DMS 273 (cell line): ENCODE measurements around the gene FRAS1.
"Not testable (repeated sequence)": the region's sequence is repeated elsewhere in the genome, so short reads cannot be mapped to it uniquely, and the experiment has no call there.

ENCODE experiments used
- DNase-seq: peaks from one replicate; lab custom pipeline; 2025; ENCODE audit not compliant: unreplicated experiment; lab: John Stamatoyannopoulos, UW

The FRAS1 gene

DNA sequence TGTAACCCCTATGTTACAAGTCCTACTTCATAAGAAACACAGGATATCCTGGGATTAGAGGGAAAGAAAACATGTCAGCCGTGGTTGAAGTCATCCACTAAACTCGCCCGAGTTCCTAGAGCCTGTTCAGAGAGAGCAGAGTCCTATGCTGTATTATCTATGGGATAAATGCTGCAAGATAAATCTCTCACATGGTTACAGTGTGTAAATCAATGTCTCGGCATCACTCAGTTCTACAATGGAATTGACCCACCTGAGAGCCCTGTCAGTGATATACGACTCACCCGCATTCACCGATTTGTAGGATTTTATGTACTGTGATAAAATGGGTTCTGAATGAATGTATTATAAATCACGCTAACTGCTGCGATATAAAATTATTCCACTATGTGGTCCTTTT is 366.7 kb downstream of the FRAS1 start:
- no peak for DNase-seq

DNA sequence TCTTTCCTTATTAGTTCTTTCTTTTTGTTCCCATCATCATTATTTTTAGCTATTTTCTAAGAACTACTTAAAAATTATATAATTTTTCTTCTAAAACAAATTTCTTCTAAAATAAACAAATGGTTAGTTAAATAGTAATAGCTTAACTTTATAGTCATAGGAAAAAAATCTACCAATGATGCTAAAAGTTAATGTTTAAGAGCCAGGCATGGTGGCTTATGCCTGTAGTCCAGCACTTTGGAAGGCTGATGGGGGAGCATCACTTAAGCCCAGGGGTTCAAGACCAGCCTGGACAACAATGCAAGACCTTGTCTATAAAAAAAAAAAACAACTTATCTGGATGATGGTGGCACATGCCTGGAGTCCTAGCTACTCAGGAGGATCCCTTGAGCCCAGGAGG is 367.3 kb downstream of the FRAS1 start:
- no peak for DNase-seq

DNA sequence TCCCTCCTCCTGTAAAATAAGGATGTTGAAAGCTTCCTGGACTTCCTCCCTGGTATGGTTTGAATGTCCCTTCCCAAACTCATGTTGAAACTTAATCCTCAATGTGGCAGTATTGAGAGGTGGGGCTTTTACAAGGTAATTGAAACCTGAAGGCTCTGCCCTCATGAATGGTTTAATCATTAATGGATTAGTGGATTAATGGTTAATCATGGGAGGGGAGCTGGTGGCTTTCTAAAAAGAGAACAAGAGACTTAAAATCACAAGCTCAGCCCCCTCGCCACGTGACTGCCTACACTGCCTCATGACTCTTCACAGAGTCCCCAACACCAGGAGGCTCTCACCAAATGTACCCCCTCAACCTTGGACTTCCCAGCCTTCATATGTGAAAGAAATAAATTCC is 369.8 kb downstream of the FRAS1 start:
- no peak for DNase-seq

DNA sequence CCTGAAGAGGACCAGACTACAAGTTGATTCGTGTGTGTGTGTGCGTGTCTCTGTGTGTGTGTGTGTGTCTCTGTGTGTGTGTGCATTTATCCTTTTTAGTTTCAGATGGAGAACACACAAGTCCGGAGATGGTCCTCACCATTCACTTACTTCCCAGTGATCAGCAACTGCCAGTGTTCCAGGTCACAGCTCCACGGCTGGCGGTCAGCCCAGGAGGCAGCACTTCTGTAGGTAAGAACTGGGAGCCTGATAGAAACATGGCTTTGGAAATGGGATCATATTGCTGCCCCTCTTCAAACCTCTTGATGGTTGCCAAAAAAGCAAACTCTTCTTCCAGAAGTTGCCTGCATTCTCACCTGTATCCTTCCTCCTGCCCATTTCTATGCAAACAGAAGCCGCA is 371.9 kb downstream of the FRAS1 start:
- no peak for DNase-seq

DNA sequence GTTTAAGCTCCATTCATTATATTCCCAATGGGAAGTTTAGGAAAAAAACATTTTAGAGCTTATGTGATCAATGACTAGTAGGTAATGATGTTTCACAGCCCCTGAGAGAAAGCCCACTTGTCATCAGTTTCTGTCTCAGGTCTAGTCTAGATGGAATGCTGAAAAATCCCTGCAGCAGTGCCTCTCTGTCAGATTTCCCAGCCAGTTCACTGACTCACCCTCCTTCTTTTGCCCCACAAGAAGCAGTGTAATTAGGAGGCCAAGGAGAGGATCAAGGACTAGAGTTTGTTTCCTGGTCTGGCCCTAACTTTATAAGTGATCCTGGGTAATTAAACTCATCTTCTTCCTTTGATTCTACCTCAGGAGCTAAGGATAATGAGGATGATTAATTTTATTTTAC is 375.8 kb downstream of the FRAS1 start:
- no peak for DNase-seq

DNA sequence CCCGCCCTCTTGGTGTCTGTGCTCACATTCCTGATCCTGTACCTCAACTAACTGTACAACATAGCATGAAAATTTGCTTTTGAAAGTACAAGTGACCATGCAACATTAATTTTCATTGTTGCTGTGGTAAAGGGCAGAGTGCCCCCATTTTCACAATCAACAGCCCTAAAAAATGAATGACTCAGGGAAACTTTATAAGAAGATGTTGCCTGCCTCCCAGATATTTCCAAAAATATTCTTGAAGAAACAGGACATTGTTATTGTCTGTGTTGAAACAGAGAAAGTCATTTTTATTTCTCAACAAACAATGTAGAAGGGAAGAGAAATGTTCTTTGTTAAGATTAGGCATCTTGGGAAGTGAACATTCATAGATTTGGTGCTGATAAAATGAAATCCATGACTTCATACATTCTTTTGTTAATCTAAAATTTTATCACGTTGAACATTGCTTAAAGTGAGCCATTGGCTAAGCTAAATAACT is 380.5 kb downstream of the FRAS1 start:
- DNase-seq, result no peak

DNA sequence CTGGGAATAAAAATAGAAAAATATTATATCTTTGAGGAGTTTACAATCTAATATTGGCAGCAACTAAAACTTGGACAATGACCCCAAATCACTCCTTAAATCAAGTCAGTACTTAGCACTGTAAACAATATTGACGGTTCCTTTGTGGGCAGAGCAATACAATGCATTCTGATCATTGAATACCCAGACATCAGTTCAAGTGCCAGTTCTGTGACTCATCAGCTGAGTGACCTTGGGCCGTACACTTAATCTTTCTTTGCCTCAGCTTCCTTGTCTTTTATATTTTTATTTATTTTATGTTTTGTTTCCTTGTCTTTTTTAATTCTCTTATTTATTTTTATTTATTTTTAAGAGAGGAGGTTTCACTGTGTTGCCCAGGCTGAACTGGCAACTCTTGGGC is 382.2 kb downstream of the FRAS1 start:
- DNase-seq, result no peak

DNA sequence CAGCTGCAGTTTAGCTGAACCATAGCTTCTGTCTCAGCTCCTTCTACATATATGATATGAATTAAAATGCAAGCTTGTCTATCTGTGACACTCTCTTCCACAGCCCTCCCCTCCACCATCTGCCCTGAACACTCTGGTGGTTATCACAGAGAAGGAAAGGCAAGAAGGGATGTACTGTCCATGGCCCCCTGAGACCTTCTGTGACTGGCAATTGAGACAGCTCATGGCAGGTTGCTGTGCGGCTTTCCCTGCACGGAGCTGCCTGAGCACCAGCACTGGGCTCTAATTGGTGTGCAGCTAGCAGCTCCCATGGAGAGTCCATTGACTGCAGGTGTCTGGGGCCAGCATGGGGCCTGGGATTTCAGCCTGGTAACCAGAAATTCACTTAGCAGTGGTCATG is 384.6 kb downstream of the FRAS1 start:
- DNase-seq, result no peak

DNA sequence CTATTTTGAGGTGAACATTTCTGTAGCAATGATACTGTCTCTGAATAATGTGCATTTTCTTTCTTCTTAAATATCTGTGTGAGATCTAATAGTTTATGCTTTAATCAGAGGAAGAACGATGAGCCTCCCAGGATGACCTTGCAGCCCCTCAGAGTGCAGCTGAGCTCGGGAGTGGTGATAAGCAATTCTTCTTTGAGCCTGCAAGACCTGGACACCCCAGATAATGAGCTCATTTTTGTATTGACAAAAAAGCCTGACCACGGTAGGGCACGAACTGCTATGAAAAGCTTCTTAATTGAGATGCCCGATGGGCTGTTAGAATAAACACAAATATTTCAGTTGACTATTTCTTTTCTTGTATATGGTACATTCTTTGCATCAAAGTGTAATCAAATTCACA is 389.5 kb downstream of the FRAS1 start:
- no peak for DNase-seq

DNA sequence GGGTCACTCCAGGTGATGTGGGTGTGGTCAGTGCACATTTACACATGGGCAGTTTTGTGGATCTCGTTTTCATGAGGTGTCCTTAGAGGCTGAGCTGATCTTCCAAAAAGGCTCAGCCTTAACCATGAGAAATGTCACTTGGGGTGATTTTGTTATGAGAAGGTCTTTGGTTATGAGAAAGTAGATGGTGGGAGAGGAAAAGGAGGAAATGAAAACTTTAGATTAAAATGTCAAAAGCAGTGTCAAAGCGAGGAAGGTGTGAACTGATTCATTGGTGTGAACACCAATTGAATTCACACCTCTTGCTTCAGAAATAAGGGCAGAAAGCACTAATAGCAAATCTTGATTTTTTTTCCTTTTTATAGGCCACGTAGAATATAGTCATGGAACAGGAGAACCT is 394.3 kb downstream of the FRAS1 start:
- no peak for DNase-seq

DNA sequence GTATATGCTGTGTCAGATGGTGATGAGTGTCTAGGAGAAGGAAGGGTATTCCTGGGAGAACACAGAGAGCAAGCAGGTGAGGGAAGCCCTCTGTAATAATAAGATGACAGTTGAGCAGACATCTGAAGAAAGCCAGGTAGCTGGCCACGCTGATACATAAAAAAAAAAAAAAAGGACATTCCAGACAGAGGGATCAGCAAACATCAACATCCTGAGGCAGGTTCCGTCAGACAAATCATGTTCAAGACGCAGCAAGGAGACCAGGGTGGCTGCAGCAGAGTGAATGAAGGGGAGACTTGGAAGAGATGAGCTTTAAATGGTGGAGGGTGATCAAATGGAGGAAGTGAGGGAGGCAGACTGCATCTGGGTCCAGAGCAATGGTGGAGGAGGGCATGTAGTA is 396.9 kb downstream of the FRAS1 start:
- DNase-seq, result no peak

DNA sequence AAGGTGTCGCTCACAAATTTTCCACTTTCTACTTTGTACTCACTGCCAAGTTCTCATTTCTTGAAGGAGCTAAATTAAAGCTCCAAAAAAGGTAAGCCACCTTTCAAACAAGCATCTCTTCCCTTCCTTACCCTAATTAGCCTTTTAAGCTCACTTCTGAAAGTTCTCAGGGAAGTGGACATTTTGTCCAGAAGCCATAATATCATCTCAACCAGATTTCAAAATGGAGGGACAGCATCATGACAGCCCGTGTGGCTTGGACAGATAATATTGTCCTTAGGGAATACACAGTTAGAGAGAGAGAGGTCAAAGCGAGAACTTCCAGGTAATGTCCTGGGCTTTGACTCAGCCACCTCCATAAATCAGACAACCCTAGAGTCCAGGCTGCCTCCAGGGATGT is 400.6 kb downstream of the FRAS1 start:
- DNase-seq, result no peak

DNA sequence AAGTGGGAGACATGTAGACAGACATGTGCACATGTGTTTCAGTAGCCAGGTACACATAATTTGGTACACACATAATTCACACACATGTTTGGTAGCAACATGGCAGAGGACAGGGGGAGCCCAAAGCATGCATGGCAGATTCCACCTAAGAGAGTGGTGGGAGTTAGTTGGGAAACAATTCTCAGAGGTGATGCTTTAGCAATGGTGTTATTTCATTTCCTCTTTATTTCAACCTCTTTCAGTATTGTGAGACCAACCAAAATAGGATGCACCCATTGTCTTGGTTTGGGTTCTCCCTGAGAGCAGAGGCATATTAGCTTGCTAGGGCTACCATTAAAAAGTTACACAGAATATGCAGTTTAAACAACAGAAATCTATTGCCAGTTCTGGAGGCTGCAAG is 402.2 kb downstream of the FRAS1 start:
- no peak for DNase-seq

DNA sequence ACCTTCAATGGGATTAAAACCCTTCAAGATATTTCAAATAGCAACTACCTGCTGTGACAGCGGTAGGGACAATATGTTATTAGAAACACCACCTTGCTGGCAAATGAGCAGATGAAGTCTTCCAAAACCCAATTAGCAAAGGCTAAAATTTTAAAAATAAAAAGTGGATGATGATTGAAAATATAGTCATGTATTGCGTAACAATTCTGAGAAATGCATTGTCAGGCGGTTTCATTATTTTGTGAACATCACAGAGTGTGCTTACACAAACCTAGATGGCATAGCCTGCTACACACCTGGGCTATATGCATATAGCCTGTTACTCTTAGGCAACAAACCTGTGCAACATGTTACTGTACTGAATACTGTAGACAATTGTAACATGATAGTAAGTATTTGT is 403.2 kb downstream of the FRAS1 start:
- DNase-seq, result no peak

DNA sequence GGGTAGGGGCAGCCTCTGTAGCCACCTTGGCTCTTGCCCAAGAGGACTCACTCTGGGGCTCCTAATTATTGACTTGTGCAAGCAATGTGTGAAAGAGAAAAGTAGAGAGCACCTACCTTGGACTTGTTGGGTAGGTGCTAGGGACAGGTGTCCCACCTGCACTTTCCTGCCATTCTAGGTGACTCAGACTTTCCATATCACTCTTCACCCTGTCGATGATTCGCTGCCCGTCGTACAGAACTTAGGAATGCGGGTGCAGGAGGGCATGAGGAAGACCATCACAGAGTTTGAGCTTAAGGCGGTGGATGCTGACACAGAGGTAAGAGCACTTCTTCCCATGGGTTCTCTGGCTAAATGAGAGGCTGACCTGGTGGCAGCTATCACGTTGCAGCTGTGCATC is 407.1 kb downstream of the FRAS1 start:
- no peak for DNase-seq

DNA sequence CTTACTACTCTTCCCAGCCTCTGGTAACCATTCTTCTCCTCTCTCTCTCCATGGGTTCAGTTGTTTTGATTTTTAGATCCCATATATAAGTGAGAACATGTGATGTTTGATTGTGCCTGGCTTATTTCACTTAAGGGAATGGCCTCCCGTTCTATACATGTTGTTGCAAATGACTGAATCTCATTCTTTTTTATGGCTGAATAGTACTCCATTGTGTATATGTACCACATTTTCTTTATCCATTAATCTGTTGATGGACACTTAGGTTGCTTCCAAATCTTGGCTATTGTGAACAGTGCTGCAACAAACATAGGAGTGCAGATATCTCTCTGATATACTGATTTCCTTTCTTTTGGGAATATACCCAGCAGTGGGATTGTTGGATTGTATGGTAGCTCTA is 410.1 kb downstream of the FRAS1 start:
- DNase-seq, result not testable (repeated sequence)

DNA sequence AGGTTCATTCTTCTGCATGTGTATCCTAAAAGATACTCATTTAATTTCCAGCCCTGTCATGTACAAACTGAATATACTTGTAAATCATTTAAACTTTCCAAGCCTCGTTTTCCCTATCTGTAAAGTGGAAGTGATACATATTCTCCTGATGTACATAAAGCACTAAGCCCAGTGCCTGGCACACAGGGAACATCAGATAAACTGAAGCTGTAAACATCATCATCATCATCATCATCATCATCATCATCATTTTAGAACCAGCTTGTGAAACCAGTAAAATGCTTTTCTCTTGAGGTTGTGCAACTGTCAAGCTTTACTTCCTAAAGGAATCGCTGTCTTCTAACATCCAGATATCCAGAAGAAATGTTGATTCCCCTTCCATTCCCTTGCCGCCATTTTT is 411.1 kb downstream of the FRAS1 start:
- DNase-seq, result no peak

DNA sequence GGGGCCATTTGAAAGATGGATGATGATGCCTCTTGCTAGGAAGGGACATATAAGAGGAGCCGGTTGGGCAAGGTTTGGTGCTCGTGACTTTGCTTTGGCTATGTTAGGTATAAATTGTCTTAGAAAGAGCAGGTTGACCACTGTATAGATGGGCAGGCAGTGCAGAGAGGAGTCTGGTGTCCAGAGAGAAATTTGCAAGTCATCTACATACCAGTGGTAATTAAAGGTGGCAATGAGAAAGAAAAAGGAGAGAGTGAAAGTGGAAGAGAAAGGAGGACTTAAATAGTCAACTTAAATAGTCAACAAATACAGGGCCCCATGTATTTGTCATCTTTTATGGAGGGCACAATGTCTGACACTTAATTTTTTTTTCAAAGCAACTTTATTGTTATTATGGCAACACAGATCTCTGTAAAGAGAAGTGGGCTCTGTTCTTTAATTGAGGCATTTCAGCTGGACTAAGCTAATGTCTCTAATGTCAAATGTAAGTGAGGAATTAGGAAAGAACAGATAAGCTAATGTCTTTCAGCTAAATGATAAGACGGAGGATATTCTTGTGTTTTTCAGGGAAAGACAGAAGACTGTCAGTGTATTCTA is 419.1 kb downstream of the FRAS1 start:
- no peak for DNase-seq

DNA sequence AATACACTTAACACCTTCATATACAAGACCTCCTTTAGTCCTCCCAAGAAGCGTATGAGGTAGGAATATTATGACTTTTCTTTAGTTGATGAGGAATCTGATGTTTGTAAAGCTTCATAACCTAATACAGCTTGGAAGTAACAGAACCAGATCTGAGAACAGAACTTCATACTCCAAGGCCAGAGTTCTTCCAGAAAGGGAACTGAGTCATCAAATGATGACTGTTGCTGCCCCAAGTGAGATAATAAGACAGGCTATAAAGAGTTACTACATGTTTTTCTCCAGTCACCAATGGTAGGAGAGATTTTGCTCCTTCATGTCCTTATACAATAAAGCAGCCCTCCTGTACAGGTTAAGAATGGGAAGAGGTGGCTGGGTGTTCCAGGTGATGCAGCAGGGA is 420.2 kb downstream of the FRAS1 start:
- no peak for DNase-seq

DNA sequence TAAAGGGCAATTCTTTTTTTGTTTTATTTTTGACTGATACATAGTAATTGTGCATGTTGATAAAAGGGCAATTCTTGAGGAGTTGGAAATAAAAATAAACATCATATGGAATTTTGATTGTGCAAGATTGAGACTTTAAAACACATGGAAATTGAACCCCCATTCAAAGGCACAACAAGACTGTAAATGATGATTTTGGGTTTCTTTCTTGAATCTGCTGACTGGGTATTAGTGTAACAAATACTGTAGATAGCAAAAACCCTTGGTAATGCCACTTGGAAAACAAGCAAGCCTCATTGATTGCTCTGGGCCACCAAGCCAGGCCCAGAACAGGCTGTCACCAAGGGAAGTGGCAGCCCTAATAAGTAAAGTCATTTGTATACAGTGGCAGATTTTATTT is 421.4 kb downstream of the FRAS1 start:
- DNase-seq, result no peak

DNA sequence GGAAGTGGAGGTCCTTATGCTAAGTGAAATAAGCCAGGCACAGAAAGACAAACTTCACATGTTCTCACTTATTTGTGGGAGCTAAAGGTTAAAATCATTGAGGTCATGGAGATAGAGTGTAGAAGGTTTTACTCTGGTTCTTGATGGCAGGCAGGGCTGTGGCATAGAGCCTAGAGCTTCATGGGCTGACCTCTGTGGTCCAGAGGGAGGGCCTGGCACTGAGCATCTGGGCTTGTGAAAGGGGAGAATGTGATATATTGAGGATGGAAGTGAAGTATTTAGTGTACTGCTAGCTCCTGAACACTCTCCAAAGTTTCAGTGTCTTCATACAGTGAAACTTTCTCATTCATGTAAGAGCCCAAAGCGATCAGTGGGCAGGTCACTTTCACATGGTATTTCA is 423.2 kb downstream of the FRAS1 start:
- DNase-seq, result no peak

DNA sequence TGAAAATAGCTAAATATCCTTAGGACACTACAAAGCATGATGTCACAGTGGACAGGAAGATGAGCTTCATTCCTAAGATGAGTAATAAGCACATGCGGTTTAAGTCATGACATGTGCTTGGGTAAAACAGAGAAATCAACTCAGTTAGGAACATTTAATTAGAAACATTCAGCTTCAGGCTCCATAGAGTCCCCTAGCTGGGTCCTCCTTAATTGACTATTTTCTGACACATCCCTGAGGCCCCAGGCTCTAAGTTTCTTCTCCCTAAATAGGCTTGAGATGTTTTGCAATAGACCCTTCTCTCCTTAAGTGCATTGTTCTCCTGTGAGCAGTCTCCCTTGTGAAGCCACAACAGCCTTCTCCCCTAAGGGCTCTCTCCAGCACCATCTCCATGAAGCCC is 424.1 kb downstream of the FRAS1 start:
- DNase-seq, result no peak

DNA sequence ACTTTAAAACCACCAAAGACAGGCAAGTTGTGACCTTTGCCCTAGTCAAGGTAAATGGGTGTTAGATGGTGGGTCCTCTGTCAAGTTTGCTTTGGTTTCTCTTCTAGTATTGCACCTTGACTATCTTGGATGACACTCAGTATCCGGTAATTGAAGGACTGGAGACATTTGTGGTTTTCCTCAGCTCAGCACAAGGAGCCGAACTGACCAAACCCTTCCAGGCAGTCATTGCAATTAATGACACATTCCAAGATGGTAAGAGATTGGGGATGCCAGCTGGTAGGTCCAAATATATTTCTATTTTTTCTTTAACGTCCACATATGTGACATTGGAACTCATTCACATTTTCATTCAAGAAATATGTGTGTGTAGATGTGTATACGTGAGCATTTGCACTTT is 425.2 kb downstream of the FRAS1 start:
- no peak for DNase-seq

DNA sequence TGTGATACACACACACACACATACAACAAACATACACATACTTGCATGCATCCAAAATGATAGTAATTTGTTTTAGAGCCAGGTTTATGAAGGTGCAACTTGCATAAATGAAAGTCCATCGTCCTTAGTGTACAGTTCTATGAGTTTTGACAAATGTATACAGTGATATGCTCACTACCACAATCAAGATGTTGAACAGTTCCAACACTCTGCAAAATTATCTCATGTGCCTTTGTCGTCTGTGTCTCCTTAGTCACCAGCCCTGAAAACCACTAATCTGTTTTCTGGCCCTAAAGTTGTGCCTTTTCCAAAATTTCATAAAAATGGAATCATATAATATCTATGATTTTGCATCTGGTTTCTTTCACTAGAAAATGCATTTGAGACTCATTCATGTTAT is 426.7 kb downstream of the FRAS1 start:
- DNase-seq, result no peak
